Calu3 (cell line): Measurements from ENCODE around the gene CBX7. TPM values are rescaled to one million over a fixed set of nuclear protein-coding genes. Genes with fewer than 3 reads are reported as not detected.

ENCODE experiments used
- BruUV-seq: library from RNA; stranded (reverse); fragments of 400-500 nt; replicated peaks from 2 replicates; lab custom pipeline; 2021; lab: Mats Ljungman, UMichigan
- CTCF ChIA-PET: fragments of 300-600 bp; sonication (Branson Sonifier 250); formaldehyde crosslinking; loops from one replicate; lab custom pipeline; 2022; ENCODE audit warnings: antibody characterized with exemption; lab: Charles Lee
- DNase-seq: peaks from one replicate; pipeline ENCODE4 v3.0.0; 2022
- H3K27ac Mint-ChIP-seq: one replicate; pipeline ENCODE4 v1.8.0; 2022; ENCODE audit warnings: mixed read lengths; ENCODE audit not compliant: unreplicated experiment
- H3K27me3 Mint-ChIP-seq: one replicate; pipeline ENCODE4 v1.8.0; 2022; ENCODE audit warnings: mixed read lengths; ENCODE audit not compliant: unreplicated experiment
- H3K36me3 Mint-ChIP-seq: one replicate; pipeline ENCODE4 v1.8.0; 2022; ENCODE audit warnings: mild to moderate bottlenecking, moderate library complexity, mixed read lengths; ENCODE audit not compliant: insufficient read depth, unreplicated experiment
- H3K4me1 Mint-ChIP-seq: one replicate; pipeline ENCODE4 v1.8.0; 2022; ENCODE audit warnings: mild to moderate bottlenecking, low read depth, mixed read lengths; ENCODE audit not compliant: unreplicated experiment
- H3K4me3 Mint-ChIP-seq: one replicate; pipeline ENCODE4 v1.8.0; 2022; ENCODE audit warnings: mild to moderate bottlenecking, low read depth, moderate library complexity, mixed read lengths; ENCODE audit not compliant: unreplicated experiment
- H3K9me3 Mint-ChIP-seq: one replicate; pipeline ENCODE4 v1.8.0; 2022; ENCODE audit warnings: low read depth, mixed read lengths; ENCODE audit not compliant: unreplicated experiment
- CTCF ChIP-seq: fragments of 200-600 bp; IDR thresholded peaks from one replicate; pipeline ENCODE4 v1.8.0; 2022; ENCODE audit warnings: antibody characterized with exemption; ENCODE audit not compliant: unreplicated experiment
- intact Hi-C: fragments of 100-400 bp; cut with micrococcal nuclease; formaldehyde crosslinking; loops from one replicate; pipeline ENCODE4 v1.10.0; 2022; ENCODE audit not compliant: unreplicated experiment
- total RNA-seq: library from RNA; stranded (reverse); gene quantifications from 2 replicates; pipeline ENCODE4 v1.2.3, GENCODE V29; 2022

Gene CBX7
- total RNA-seq, 1 experiment from 2014 or later: 10.5 TPM

GRCh38 chr22:39128508-39128907 is 24.0 kb downstream of the CBX7 start:
- TF ChIP-seq CTCF: no peak
- Mint-ChIP-seq H3K36me3 (peaks cover 14% of the 10 kb centered on the region), H3K9me3 (no peaks in the 10 kb centered on the region), H3K27ac (no peak overlapping the region), H3K27me3 (no peaks in the 10 kb centered on the region), H3K4me1 (no peaks in the 10 kb centered on the region), H3K4me3 (no peak overlapping the region)
- DNase-seq: no peak
- CTCF ChIA-PET: interaction anchor here (0.7 kb wide), 1 partner anchor 359 kb away, joined by 5 read pairs; no protein-coding TSS in a partner anchor
- BruUV-seq: no TSS peak
- intact Hi-C loops: no loop called here

GRCh38 chr22:39125622-39126021 is 26.9 kb downstream of the CBX7 start:
- no peak for DNase-seq
- Mint-ChIP-seq H3K4me3 (no peak overlapping the region), H3K4me1 (peaks cover 11% of the 10 kb centered on the region), H3K9me3 (no peaks in the 10 kb centered on the region), H3K27ac (no peak overlapping the region), H3K27me3 (no peaks in the 10 kb centered on the region), H3K36me3 (peaks cover 14% of the 10 kb centered on the region)
- CTCF ChIA-PET: interaction anchor here (0.7 kb wide), 1 partner anchor 247 kb away, joined by 3 read pairs; no protein-coding TSS in a partner anchor
- no TSS peak for BruUV-seq
- intact Hi-C loops: no loop called here
- no peak for TF ChIP-seq CTCF

GRCh38 chr22:39123751-39124581 is 28.5 kb downstream of the CBX7 start:
- CTCF ChIA-PET: no interaction called here
- Mint-ChIP-seq H3K4me3 (no peak overlapping the region), H3K27ac (no peak overlapping the region), H3K27me3 (no peaks in the 10 kb centered on the region), H3K4me1 (peaks cover 11% of the 10 kb centered on the region), H3K36me3 (peaks cover 6% of the 10 kb centered on the region), H3K9me3 (no peaks in the 10 kb centered on the region)
- TF ChIP-seq CTCF: no peak
- intact Hi-C loops: loop anchor here (2.0 kb wide), 1 partner anchor 253 kb away; no protein-coding TSS in a partner anchor
- BruUV-seq: no TSS peak
- DNase-seq: no peak

DNA sequence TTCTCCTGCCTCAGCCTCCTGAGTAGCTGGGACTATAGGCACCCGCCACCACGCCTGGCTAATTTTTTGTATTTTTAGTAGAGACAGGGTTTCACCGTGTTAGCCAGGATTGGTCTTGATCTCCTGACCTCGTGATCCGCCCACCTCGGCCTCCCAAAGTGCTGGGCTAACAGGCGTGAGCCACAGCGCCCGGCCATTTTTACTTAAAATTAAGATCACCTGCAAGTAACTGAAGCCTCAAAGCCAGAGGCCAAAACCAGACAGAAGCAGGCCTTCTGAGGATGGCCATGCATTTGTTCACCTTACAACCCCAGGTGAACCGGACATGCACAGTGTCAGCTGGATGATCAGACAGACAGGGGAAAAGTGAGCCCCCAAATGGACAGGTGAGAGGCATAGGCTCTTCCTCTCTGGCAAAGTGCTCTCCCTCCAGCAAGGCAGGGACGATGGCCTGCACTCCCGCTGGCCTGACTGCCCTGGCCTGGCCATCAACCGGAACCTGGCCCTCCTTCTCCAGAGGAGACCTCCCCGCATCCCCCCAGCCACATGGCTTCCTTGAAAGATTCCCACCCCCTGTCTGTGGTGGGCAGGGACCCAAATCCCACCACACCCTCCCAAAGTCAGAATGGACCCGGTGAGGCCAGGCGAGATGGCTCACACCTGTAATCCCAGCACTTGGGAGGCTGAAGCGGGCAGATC is 29.6 kb downstream of the CBX7 start:
- no peak for DNase-seq
- Mint-ChIP-seq H3K4me1 (peaks cover 15% of the 10 kb centered on the region), H3K4me3 (no peak overlapping the region), H3K9me3 (no peaks in the 10 kb centered on the region), H3K36me3 (no peaks in the 10 kb centered on the region), H3K27me3 (no peaks in the 10 kb centered on the region), H3K27ac (no peak overlapping the region)
- intact Hi-C loops: loop anchor here (2.0 kb wide), 1 partner anchor 252 kb away; no protein-coding TSS in a partner anchor
- no TSS peak for BruUV-seq
- no peak for TF ChIP-seq CTCF
- CTCF ChIA-PET: interaction anchor here (1.6 kb wide), 1 partner anchor 354 kb away, joined by 18 read pairs; no protein-coding TSS in a partner anchor
